B cell (primary cell): ENCODE measurements around the gene BBS1. TPM values are rescaled to one million over a fixed set of nuclear protein-coding genes. Genes with fewer than 3 reads are reported as not detected.

Experiments used
- ATAC-seq: fragments of 200-7000 bp; cut with Tn5 transposase; one replicate; pipeline ENCODE4 v1.10.0; 2021; ENCODE audit warnings: low read depth, mild to moderate bottlenecking, moderate number of reproducible peaks, moderate library complexity
- CTCF ChIA-PET: fragments of 350-600 bp; sonication (Branson Sonifier 250); formaldehyde crosslinking; loops from one replicate; lab custom pipeline; 2021; ENCODE audit warnings: antibody characterized with exemption, inconsistent platforms; lab: Charles Lee
- POLR2A ChIA-PET: fragments of 350-600 bp; sonication (Branson Sonifier 250); formaldehyde crosslinking; loops from one replicate; lab custom pipeline; 2021; ENCODE audit warnings: antibody characterized with exemption; lab: Charles Lee
- DNase-seq: peaks from one replicate; pipeline ENCODE4 v3.0.0; 2013
- H2AFZ ChIP-seq: 2 replicates; pipeline ENCODE4 v1.6.1; 2012; ENCODE audit warnings: mild to moderate bottlenecking, low read depth, low read length; ENCODE audit not compliant: insufficient read depth, poor library complexity, severe bottlenecking
- H3K27ac ChIP-seq, 2 donors: 1 replicate in 1 of 2; 2 replicates in 1 of 2; pipeline ENCODE4 v1.5.1; 2012 to 2013; ENCODE audit warnings: low read length in 2 of 2, mild to moderate bottlenecking in 2 of 2, moderate library complexity in 1 of 2
- H3K27me3 ChIP-seq, 4 experiments: fragments of 200-600 bp in 1 of 4; sonication (generic) in 1 of 4; replicated peaks in 1 of 4; 1 replicate in 2 of 4; 2 replicates in 2 of 4; pipeline versions ENCODE4 v1.6.1 to v1.7.0; 2013 to 2016; ENCODE audit warnings: low read length in 3 of 4, mild to moderate bottlenecking in 2 of 4, mixed read lengths in 1 of 4, moderate library complexity in 1 of 4; ENCODE audit not compliant: insufficient read depth in 4 of 4, control insufficient read depth in 3 of 4; ENCODE audit errors: control extremely low read depth in 1 of 4
- H3K36me3 ChIP-seq, 2 experiments: replicated peaks in 1 of 2; 1 replicate in 1 of 2; 2 replicates in 1 of 2; pipeline versions ENCODE4 v1.6.1 to v1.7.1; 2013; ENCODE audit warnings: low read length in 1 of 2; ENCODE audit not compliant: insufficient read depth in 2 of 2, control insufficient read depth in 1 of 2; ENCODE audit errors: control extremely low read depth in 1 of 2, extremely low read depth in 1 of 2
- H3K4me1 ChIP-seq, 2 donors: fragments of 200-600 bp in 1 of 2; sonication (generic) in 1 of 2; 1 replicate in 1 of 2; 2 replicates in 1 of 2; pipeline versions ENCODE4 v1.5.1 to v1.6.1; 2013 to 2017; ENCODE audit warnings: low read length in 2 of 2; ENCODE audit not compliant: control insufficient read depth in 2 of 2, insufficient read depth in 2 of 2
- H3K4me2 ChIP-seq: replicated peaks from 2 replicates; pipeline ENCODE3; 2012; ENCODE audit warnings: mild to moderate bottlenecking, low read depth, low read length; ENCODE audit not compliant: poor library complexity, severe bottlenecking
- H3K4me3 ChIP-seq, 5 experiments: fragments of 200-600 bp in 1 of 5; sonication (generic) in 1 of 5; 1 replicate in 3 of 5; 2 replicates in 2 of 5; pipeline versions ENCODE4 v1.5.1 to v1.7.0; 2011 to 2016; ENCODE audit warnings: low read length in 4 of 5, mild to moderate bottlenecking in 4 of 5, low read depth in 2 of 5, control low read depth in 1 of 5, moderate library complexity in 1 of 5; ENCODE audit not compliant: insufficient read depth in 1 of 5; ENCODE audit errors: control extremely low read depth in 1 of 5, extremely low read depth in 1 of 5
- H3K79me2 ChIP-seq: fragments of 200-600 bp; sonication (generic); one replicate; pipeline ENCODE4 v1.6.0; 2016; ENCODE audit warnings: low read length; ENCODE audit not compliant: control insufficient read depth, insufficient read depth
- H3K9ac ChIP-seq: fragments of 200-600 bp; sonication (generic); 2 replicates; pipeline ENCODE4 v1.6.1; 2017; ENCODE audit warnings: mild to moderate bottlenecking, low read length, moderate library complexity
- H3K9me3 ChIP-seq, 3 donors: one replicate each; pipeline versions ENCODE4 v1.6.1 to v1.7.1; 2013; ENCODE audit warnings: low read length in 2 of 3; ENCODE audit not compliant: control insufficient read depth in 2 of 3, insufficient read depth in 1 of 3; ENCODE audit errors: control extremely low read depth in 1 of 3
- H4K20me1 ChIP-seq: 2 replicates; pipeline ENCODE4 v1.6.0; 2012; ENCODE audit warnings: mild to moderate bottlenecking, low read length; ENCODE audit not compliant: insufficient read depth, control insufficient read depth, poor library complexity, severe bottlenecking
- H3K27ac Mint-ChIP-seq: one replicate; pipeline ENCODE4 v1.8.0; 2021; ENCODE audit warnings: mixed read lengths
- H3K27me3 Mint-ChIP-seq: one replicate; pipeline ENCODE4 v1.8.0; 2021; ENCODE audit warnings: mixed read lengths
- H3K4me1 Mint-ChIP-seq: one replicate; pipeline ENCODE4 v1.8.0; 2021; ENCODE audit warnings: mixed read lengths
- H3K4me3 Mint-ChIP-seq: one replicate; pipeline ENCODE4 v1.8.0; 2021; ENCODE audit warnings: mixed read lengths
- H3K9me3 Mint-ChIP-seq: one replicate; pipeline ENCODE4 v1.8.0; 2022; ENCODE audit warnings: mixed read lengths; ENCODE audit not compliant: insufficient read depth
- EZH2 ChIP-seq: IDR thresholded peaks from 2 replicates; pipeline ENCODE4 v1.6.1; 2012; ENCODE audit warnings: borderline replicate concordance, low read depth, mild to moderate bottlenecking, moderate library complexity, low read length; ENCODE audit not compliant: insufficient read depth, poor library complexity, severe bottlenecking
- WGBS: methylation state at CpG from one replicate; pipeline ENCODE4 v1.1.5; 2013; ENCODE audit warnings: missing lambda C conversion rate; ENCODE audit not compliant: insufficient coverage; 5-methylcytosine and 5-hydroxymethylcytosine counted together
- intact Hi-C: fragments of 100-400 bp; cut with micrococcal nuclease; formaldehyde crosslinking; loops from one replicate; pipeline ENCODE4 v1.10.0; 2022
- polyA plus RNA-seq: library from polyadenylated mRNA; depleted of rRNA; stranded (reverse); fragments of >200 nt; gene quantifications from 2 replicates; pipeline ENCODE4 v1.2.3, GENCODE V29; 2012
- total RNA-seq, 2 donors: library from RNA; stranded (reverse); fragments of 120-200 nt in 1 of 2; gene quantifications; 1 replicate in 1 of 2; 2 replicates in 1 of 2; pipeline versions ENCODE4 v1.2.3 to v1.2.4, GENCODE V29; 2013 to 2022
- TF ChIP-seq, protein P1 (sequence below): fragments of 200-600 bp; IDR thresholded peaks from one replicate; pipeline ENCODE4 v1.8.0; 2022; ENCODE audit warnings: antibody characterized with exemption, mild to moderate bottlenecking

Gene BBS1
- total and polyA plus RNA-seq, 2 donors (not counting 1 experiment from before 2014, with no cell fraction given): 20.4 to 52.5 TPM

- Histone ChIP-seq H3K79me2 (peaks cover 12% of the 10 kb centered on the region), H3K4me2 (peak within 1 kb of the TSS; percentile 88), H3K27me3 (no peaks in the 10 kb centered on the region), H4K20me1 (no peaks in the 10 kb centered on the region), H3K4me1 (peaks cover 10 to 20% of the 10 kb centered on the region in 2 donors), H3K9ac (peak within 1 kb of the TSS; percentile 76), H3K27ac (peak within 1 kb of the TSS; percentile 63 to 85), H2AFZ (peak within 1 kb of the TSS; percentile 94), H3K36me3 (peaks cover 0 to 7% of the 10 kb centered on the region in 2 experiments), H3K9me3 (no peaks in the 10 kb centered on the region), H3K4me3 (peak within 1 kb of the TSS; percentile 36 to 92 (median 71))
- ChIA-PET CTCF (interaction anchor here (0.7 to 3.6 kb wide), 14 partner anchors 12 to 198 kb away, joined by 3 to 45 read pairs (median 4); partner anchors contain the start of genes BBS1, MRPL11, PELI3 and RBM4), POLR2A (interaction anchor here (0.6 to 2.2 kb wide), 11 partner anchors 11 to 363 kb away, joined by 3 to 18 read pairs (median 5); partner anchors contain the start of genes BBS1, MRPL11, PELI3 and RBM4)
- H3K4me3 Mint-ChIP-seq: peak within 1 kb of the TSS; percentile 92
- no peaks in the 10 kb centered on the region for H3K27me3 Mint-ChIP-seq
- intact Hi-C loops: loop anchor here (1.0 to 2.0 kb wide), 6 partner anchors 14 to 198 kb away; partner anchors contain the start of genes ACTN3, BBS1, PELI3 and ZDHHC24
- DNase-seq: peak; percentile 96
- H3K27ac Mint-ChIP-seq: peak within 1 kb of the TSS; percentile 93
- WGBS: under 1% methylated on average over 57 of the region's 62 CpGs
- peaks cover 20% of the 10 kb centered on the region for H3K4me1 Mint-ChIP-seq
- TF ChIP-seq EZH2: no peak
- TF ChIP-seq, protein P1, sequence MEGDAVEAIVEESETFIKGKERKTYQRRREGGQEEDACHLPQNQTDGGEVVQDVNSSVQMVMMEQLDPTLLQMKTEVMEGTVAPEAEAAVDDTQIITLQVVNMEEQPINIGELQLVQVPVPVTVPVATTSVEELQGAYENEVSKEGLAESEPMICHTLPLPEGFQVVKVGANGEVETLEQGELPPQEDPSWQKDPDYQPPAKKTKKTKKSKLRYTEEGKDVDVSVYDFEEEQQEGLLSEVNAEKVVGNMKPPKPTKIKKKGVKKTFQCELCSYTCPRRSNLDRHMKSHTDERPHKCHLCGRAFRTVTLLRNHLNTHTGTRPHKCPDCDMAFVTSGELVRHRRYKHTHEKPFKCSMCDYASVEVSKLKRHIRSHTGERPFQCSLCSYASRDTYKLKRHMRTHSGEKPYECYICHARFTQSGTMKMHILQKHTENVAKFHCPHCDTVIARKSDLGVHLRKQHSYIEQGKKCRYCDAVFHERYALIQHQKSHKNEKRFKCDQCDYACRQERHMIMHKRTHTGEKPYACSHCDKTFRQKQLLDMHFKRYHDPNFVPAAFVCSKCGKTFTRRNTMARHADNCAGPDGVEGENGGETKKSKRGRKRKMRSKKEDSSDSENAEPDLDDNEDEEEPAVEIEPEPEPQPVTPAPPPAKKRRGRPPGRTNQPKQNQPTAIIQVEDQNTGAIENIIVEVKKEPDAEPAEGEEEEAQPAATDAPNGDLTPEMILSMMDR: no peak
- peak; percentile 97 for ATAC-seq
- no peaks in the 10 kb centered on the region for H3K9me3 Mint-ChIP-seq
These were observed 30.1 kb upstream of the BBS1 start, which contains the start of gene DPP3 for GRCh38 chr11:66480117-66480938. TSS of gene DPP3 (plus strand) at chr11:66480434. CDS start at chr11:66482201, 1,767 bp downstream.
